BLaER1 treated with 17β-estradiol and CSF1 and Interleukin-3, amounts not matched to agents 10 nM and 100 nM (cell line): ENCODE measurements around the gene CTIF.
A peak's percentile ranks its signal among the peaks of the same experiment; 100 is the strongest.

Experiments used
- H3K27ac ChIP-seq, 11 experiments: shearing (Covaris generic); formaldehyde crosslinking; 2 replicates each; pipeline ENCODE4 v1.8.1; 2022
- H3K27me3 ChIP-seq, 11 experiments: shearing (Covaris generic); formaldehyde crosslinking; 2 replicates each; pipeline ENCODE4 v1.8.1; 2022
- H3K36me3 ChIP-seq, 11 experiments: shearing (Covaris generic); formaldehyde crosslinking; 2 replicates each; pipeline ENCODE4 v1.8.1; 2022
- H3K4me1 ChIP-seq, 10 experiments: shearing (Covaris generic); formaldehyde crosslinking; 2 replicates each; pipeline ENCODE4 v1.8.1; 2022
- H3K4me2 ChIP-seq, 11 experiments: shearing (Covaris generic); formaldehyde crosslinking; 2 replicates each; pipeline ENCODE4 v1.8.1; 2022
- H3K4me3 ChIP-seq, 10 experiments: shearing (Covaris generic); formaldehyde crosslinking; 2 replicates each; pipeline ENCODE4 v1.8.1; 2022
- H3K9ac ChIP-seq, 11 experiments: shearing (Covaris generic); formaldehyde crosslinking; 2 replicates each; pipeline ENCODE4 v1.8.1; 2022
- H3K9me3 ChIP-seq, 11 experiments: shearing (Covaris generic); formaldehyde crosslinking; replicated peaks in 1 of 11; 2 replicates each; pipeline ENCODE4 v1.8.1; 2022
- H4K20me1 ChIP-seq, 11 experiments: shearing (Covaris generic); formaldehyde crosslinking; 2 replicates each; pipeline ENCODE4 v1.8.1; 2022
- Cebpa-rat ChIP-seq, 11 experiments: shearing (Covaris generic); IDR thresholded peaks; 2 replicates each; pipeline ENCODE4 v1.8.1; 2022

The CTIF gene

GRCh38 chr18:48785091-48785614 is 246.3 kb downstream of the CTIF start:
- Histone ChIP-seq H3K36me3 (peaks cover 0 to 11% (median 0%) of the 10 kb centered on the region in 11 experiments; a peak in 1 of 22 replicates), H3K4me3 (peak overlapping the region in 6 of 10 experiments; percentile 1 to 24 (median 16); a peak in 7 of 20 replicates), H3K9me3 (no peaks in the 10 kb centered on the region), H3K9ac (peak overlapping the region in 9 of 11 experiments; percentile 55 to 73 (median 64); a peak in 17 of 22 replicates), H3K4me2 (peak overlapping the region; percentile 91 to 99 (median 96)), H3K4me1 (peaks cover 87 to 95% (median 92%) of the 10 kb centered on the region in 10 experiments), H4K20me1 (peaks cover 0 to 73% (median 0%) of the 10 kb centered on the region in 11 experiments; a peak in 6 of 22 replicates), H3K27me3 (peaks cover 0 to 16% (median 0%) of the 10 kb centered on the region in 11 experiments; a peak in 5 of 22 replicates), H3K27ac (peak overlapping the region in 10 of 11 experiments; percentile 9 to 80 (median 72); a peak in 20 of 22 replicates)
- TF ChIP-seq Cebpa-rat (IDR thresholded peaks at IDR 0.05), result no peak

GRCh38 chr18:48785736-48786454 is 247.1 kb downstream of the CTIF start:
- H3K9me3 ChIP-seq, result no peaks in the 10 kb centered on the region
- peak overlapping the region; percentile 67 to 99 (median 93) for H3K4me2 ChIP-seq
- H3K4me1 ChIP-seq, result peaks cover 87 to 95% (median 92%) of the 10 kb centered on the region in 10 experiments
- H3K4me3 ChIP-seq, result peak overlapping the region in 8 of 10 experiments; percentile 1 to 25 (median 16); a peak in 7 of 20 replicates
- H3K36me3 ChIP-seq, result peaks cover 0 to 11% (median 0%) of the 10 kb centered on the region in 11 experiments; a peak in 1 of 22 replicates
- peak overlapping the region in 9 of 11 experiments; percentile 57 to 80 (median 73); a peak in 19 of 22 replicates for H3K27ac ChIP-seq
- H4K20me1 ChIP-seq, result peaks cover 0 to 67% (median 0%) of the 10 kb centered on the region in 11 experiments; a peak in 6 of 22 replicates
- no peak for TF ChIP-seq Cebpa-rat (IDR thresholded peaks at IDR 0.05)
- peaks cover 0 to 9% (median 0%) of the 10 kb centered on the region in 11 experiments; a peak in 1 of 22 replicates for H3K27me3 ChIP-seq
- H3K9ac ChIP-seq, result peak overlapping the region in 9 of 11 experiments; percentile 43 to 73 (median 61); a peak in 18 of 22 replicates

- Histone ChIP-seq H3K4me2 (peak overlapping the region; percentile 67 to 99 (median 93)), H3K4me3 (no peak overlapping the region), H3K36me3 (peaks cover 0 to 11% (median 0%) of the 10 kb centered on the region in 11 experiments; a peak in 1 of 22 replicates), H3K27me3 (peaks cover 0 to 9% (median 0%) of the 10 kb centered on the region in 11 experiments; a peak in 1 of 22 replicates), H3K27ac (peak overlapping the region in 8 of 11 experiments; percentile 26 to 80 (median 73); a peak in 15 of 22 replicates), H3K4me1 (peaks cover 87 to 94% (median 91%) of the 10 kb centered on the region in 10 experiments), H4K20me1 (peaks cover 0 to 61% (median 0%) of the 10 kb centered on the region in 11 experiments; a peak in 6 of 22 replicates), H3K9ac (peak overlapping the region in 8 of 11 experiments; percentile 24 to 73 (median 61); a peak in 11 of 22 replicates), H3K9me3 (no peaks in the 10 kb centered on the region)
- no peak for TF ChIP-seq Cebpa-rat (IDR thresholded peaks at IDR 0.05)
Observed at GRCh38 chr18:48786455-48787202, 247.8 kb downstream of the CTIF start.

- peaks cover 0 to 9% (median 0%) of the 10 kb centered on the region in 11 experiments; a peak in 1 of 22 replicates for H3K27me3 ChIP-seq
- peaks cover 0 to 53% (median 0%) of the 10 kb centered on the region in 11 experiments; a peak in 6 of 22 replicates for H4K20me1 ChIP-seq
- H3K27ac ChIP-seq, result peak overlapping the region in 8 of 11 experiments; percentile 26 to 80 (median 72); a peak in 15 of 22 replicates
- H3K4me3 ChIP-seq, result no peak overlapping the region; a peak in 1 of 20 replicates
- peak overlapping the region; percentile 67 to 99 (median 93) for H3K4me2 ChIP-seq
- H3K9me3 ChIP-seq, result no peaks in the 10 kb centered on the region
- H3K4me1 ChIP-seq, result peaks cover 80 to 91% (median 86%) of the 10 kb centered on the region in 10 experiments
- peaks cover 0 to 11% (median 0%) of the 10 kb centered on the region in 11 experiments; a peak in 1 of 22 replicates for H3K36me3 ChIP-seq
- no peak for TF ChIP-seq Cebpa-rat (IDR thresholded peaks at IDR 0.05)
- peak overlapping the region in 8 of 11 experiments; percentile 11 to 73 (median 49); a peak in 9 of 22 replicates for H3K9ac ChIP-seq
Observed at GRCh38 chr18:48787203-48788151, 248.6 kb downstream of the CTIF start.

- no peak overlapping the region for H3K4me3 ChIP-seq
- peaks cover 0 to 44% (median 0%) of the 10 kb centered on the region in 11 experiments; a peak in 6 of 22 replicates for H4K20me1 ChIP-seq
- no peak for TF ChIP-seq Cebpa-rat (IDR thresholded peaks at IDR 0.05)
- H3K36me3 ChIP-seq, result peaks cover 0 to 11% (median 0%) of the 10 kb centered on the region in 11 experiments; a peak in 2 of 22 replicates
- peak overlapping the region in 6 of 11 experiments; percentile 67 to 80 (median 73); a peak in 4 of 22 replicates for H3K27ac ChIP-seq
- H3K9ac ChIP-seq, result peak overlapping the region in 4 of 11 experiments; percentile 25 to 73 (median 52); a peak in 1 of 22 replicates
- H3K27me3 ChIP-seq, result peaks cover 0 to 9% (median 0%) of the 10 kb centered on the region in 11 experiments; a peak in 1 of 22 replicates
- H3K4me2 ChIP-seq, result peak overlapping the region; percentile 67 to 99 (median 93); a peak in 21 of 22 replicates
- H3K9me3 ChIP-seq, result no peaks in the 10 kb centered on the region
- peaks cover 71 to 87% (median 77%) of the 10 kb centered on the region in 10 experiments for H3K4me1 ChIP-seq
Observed at GRCh38 chr18:48788373-48788772, 249.5 kb downstream of the CTIF start.

GRCh38 chr18:48789259-48789812 is 250.5 kb downstream of the CTIF start:
- Histone ChIP-seq H3K4me2 (peak overlapping the region in 8 of 11 experiments; percentile 87 to 99 (median 94); a peak in 9 of 22 replicates), H3K27ac (no peak overlapping the region), H3K27me3 (peaks cover 0 to 9% (median 0%) of the 10 kb centered on the region in 11 experiments; a peak in 1 of 22 replicates), H3K9me3 (no peaks in the 10 kb centered on the region), H3K36me3 (peaks cover 0 to 13% (median 4%) of the 10 kb centered on the region in 11 experiments; a peak in 3 of 22 replicates), H3K4me3 (no peak overlapping the region), H3K9ac (no peak overlapping the region), H3K4me1 (peaks cover 61 to 78% (median 67%) of the 10 kb centered on the region in 10 experiments), H4K20me1 (peaks cover 0 to 34% (median 0%) of the 10 kb centered on the region in 11 experiments; a peak in 6 of 22 replicates)
- TF ChIP-seq Cebpa-rat (IDR thresholded peaks at IDR 0.05), result no peak
